HG03378 (cell line): ENCODE data around the gene CEP97.

Experiments used
- ATAC-seq: cut with Tn5 transposase; IDR thresholded peaks from one replicate; pipeline ENCODE4 v1.9.1; 2021; ENCODE audit warnings: mild to moderate bottlenecking, moderate library complexity; ENCODE audit not compliant: unreplicated experiment

The CEP97 gene

GRCh38 chr3:101811875-101812274 lies 87.5 kb downstream of the CEP97 start:
- ATAC-seq = no peak

DNA sequence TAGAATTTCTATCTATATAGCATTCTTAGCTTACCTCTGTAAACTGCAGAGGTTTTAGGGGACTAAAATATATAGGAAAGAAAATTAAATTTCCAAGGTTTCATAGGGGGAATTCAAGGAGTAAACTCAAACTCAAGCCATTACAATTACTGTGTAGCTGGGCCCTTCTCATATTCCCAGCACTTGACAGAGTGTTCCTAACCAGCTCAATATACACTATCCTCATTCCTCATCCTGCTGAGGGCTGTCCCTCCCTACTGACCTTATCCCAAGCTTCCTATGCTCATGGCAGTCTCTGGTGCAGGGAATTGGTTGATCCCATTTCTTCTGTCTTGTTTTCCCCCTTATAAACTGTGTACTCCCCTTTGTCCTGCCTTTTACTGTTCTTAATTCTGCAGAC lies 88.5 kb downstream of the CEP97 start:
- no peak for ATAC-seq

DNA sequence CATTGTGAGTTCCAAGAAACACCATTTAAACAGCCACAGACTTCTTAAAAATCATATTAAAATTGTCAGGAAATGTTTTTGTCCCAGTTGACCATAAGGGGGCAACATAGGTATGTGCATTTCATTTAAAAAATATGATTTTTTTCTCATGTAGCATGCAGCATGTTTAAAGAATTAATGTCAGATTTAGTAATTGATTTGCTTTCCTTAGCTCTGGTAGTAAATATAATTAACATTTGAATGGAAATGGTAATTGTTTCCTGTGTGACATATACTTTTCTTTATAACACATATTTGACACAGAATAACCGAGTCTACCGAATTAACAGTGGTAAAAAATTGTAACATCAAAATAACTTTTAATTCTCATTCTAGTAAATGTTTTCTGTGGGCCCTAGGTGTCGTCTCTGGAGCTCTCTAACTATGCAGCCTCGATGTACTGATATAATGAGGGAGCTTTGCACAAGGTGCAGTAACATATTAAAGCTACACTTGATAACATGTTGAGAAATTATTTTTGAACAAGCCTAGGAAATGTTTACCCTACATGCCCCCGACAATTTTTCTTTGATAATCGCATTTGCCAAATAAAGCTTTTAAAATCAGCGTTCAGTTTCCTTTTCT lies 89.5 kb downstream of the CEP97 start:
- ATAC-seq = no peak

- no peak for ATAC-seq
These were observed 90.4 kb downstream of the CEP97 start for GRCh38 chr3:101814835-101815234.

DNA sequence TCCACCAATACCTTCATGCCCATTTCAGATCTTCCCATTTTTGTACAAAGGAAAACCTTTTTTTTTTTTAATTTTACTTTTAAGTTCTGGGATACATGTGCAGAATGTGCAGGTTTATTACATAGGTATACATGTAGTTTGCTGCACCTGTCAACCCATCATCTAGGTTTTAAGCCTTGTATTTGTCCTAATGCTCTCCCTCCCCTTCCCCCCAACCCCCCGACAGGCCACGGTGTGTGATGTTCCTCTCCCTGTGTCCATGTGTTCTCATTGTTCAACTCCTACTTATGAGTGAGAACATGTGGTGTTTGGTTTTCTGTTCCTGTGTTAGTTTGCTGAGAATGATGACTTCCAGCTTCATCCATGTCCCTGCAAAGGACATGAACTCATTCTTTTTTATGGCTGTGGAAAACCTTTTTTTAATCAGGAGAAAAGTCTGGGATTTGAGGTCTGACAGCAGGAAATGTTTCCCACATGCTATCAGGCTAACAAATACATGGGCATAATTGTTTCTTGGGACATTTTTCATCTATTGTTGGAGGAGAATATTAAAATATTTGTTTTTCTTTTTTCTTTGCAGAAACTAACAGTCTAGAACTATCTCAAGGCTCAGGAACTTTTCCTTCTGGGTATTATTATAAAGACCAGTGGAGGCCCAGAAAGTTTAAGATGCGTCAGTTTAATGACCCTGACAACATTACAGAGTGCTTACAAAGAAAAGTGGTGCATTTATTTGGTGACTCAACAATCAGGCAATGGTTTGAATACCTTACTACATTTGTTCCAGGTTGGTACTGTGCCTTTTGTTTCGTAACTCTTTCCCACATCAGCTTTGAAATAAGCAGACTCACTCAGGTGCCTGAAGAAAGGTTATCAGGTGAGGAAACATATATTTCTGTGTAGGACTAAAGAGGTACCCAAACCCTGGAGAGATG lies 92.1 kb downstream of the CEP97 start:
- ATAC-seq = no peak

DNA sequence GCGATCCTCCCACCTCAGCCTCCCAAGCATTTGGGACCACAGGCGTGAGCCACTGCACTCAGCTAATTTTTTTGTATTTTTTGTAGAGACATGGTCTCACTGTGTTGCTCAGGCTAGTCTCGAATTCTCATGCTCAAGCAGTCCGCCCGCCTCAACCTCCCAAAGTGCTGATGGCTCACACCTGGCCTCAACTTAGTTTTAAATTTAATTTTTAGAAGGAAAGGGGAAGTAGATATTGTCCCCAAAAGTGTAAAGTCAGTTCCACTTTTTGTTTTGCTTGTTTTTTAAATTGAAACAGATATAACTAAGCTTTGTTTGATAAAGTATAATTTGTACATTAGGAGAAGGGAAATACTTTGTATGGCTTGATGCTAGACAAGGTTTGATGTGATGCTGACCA lies 93.6 kb downstream of the CEP97 start:
- no peak for ATAC-seq

DNA sequence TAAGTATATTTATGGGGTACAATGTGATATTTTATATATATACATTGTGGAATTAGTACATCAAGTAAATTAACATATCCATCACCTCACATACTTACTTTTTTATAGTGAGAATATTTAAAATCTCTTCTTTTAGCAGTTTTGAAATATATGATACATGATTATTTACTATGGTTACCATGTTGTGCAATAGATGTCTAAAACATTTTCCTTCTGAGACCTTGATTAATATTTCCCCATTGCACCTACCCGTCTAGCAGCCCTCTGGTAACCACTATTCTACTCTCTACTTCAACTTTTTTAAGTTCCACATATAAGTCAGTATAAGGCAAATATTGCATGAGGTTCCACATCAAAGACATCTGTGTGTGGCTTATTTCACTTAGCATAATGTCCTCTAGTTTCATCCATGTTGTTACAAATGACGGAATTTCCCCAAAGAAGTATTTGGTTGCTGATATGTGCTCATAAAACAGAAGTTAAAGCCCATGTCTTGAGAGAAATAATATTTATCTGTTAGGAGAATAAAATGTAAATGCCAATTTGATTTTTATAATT lies 95.3 kb downstream of the CEP97 start:
- peak; percentile 64 for ATAC-seq
